Osteocyte (in vitro differentiated cells): ENCODE data around the gene CLDN15. TPM values are rescaled to one million over a fixed set of nuclear protein-coding genes. Genes with fewer than 3 reads are reported as not detected.

ENCODE experiments used
- DNase-seq: peaks from one replicate; pipeline ENCODE4 v3.0.0; 2021; ENCODE audit warnings: mixed read lengths; ENCODE audit not compliant: unreplicated experiment; ENCODE audit errors: extremely low spot score
- H3K27ac Mint-ChIP-seq: one replicate; pipeline ENCODE4 v1.8.0; 2021; ENCODE audit warnings: mild to moderate bottlenecking, mixed read lengths; ENCODE audit not compliant: unreplicated experiment
- H3K27me3 Mint-ChIP-seq: one replicate; pipeline ENCODE4 v1.8.0; 2021; ENCODE audit warnings: mixed read lengths; ENCODE audit not compliant: unreplicated experiment
- H3K36me3 Mint-ChIP-seq: one replicate; pipeline ENCODE4 v1.8.0; 2021; ENCODE audit warnings: mixed read lengths; ENCODE audit not compliant: unreplicated experiment
- H3K4me1 Mint-ChIP-seq: one replicate; pipeline ENCODE4 v1.8.0; 2021; ENCODE audit warnings: mixed read lengths; ENCODE audit not compliant: unreplicated experiment
- H3K4me3 Mint-ChIP-seq: one replicate; pipeline ENCODE4 v1.8.0; 2021; ENCODE audit warnings: mild to moderate bottlenecking, moderate library complexity, mixed read lengths; ENCODE audit not compliant: unreplicated experiment
- H3K9me3 Mint-ChIP-seq: one replicate; pipeline ENCODE4 v1.8.0; 2021; ENCODE audit warnings: mixed read lengths; ENCODE audit not compliant: unreplicated experiment
- CTCF ChIP-seq: fragments of 200-600 bp; sonication (generic); IDR thresholded peaks from 2 replicates; pipeline ENCODE4 v1.5.0; 2021; ENCODE audit warnings: antibody characterized with exemption, mild to moderate bottlenecking, moderate library complexity
- total RNA-seq: library from RNA; stranded (reverse); gene quantifications from 2 replicates; pipeline ENCODE4 v1.2.1, GENCODE V29; 2021

CLDN15 gene
- total RNA-seq, 1 donor from 2014 or later, result 11.4 TPM

- H3K27ac Mint-ChIP-seq, result peak overlapping the region; percentile 94
- H3K4me1 Mint-ChIP-seq, result peaks cover 25% of the 10 kb centered on the region
- H3K4me3 Mint-ChIP-seq, result peak overlapping the region; percentile 97
- H3K9me3 Mint-ChIP-seq, result no peaks in the 10 kb centered on the region
- H3K36me3 Mint-ChIP-seq, result peaks cover 9% of the 10 kb centered on the region
- no peak for TF ChIP-seq CTCF
- DNase-seq, result peak; percentile 99
- peaks cover 15% of the 10 kb centered on the region for H3K27me3 Mint-ChIP-seq
These were observed 14.5 kb upstream of the CLDN15 start for GRCh38 chr7:101251871-101252659.

- Mint-ChIP-seq H3K9me3 (no peaks in the 10 kb centered on the region), H3K27ac (no peak overlapping the region), H3K4me3 (peak overlapping the region; percentile 97), H3K27me3 (peaks cover 6% of the 10 kb centered on the region), H3K4me1 (peaks cover 28% of the 10 kb centered on the region), H3K36me3 (peaks cover 9% of the 10 kb centered on the region)
- no peak for TF ChIP-seq CTCF
- DNase-seq, result no peak
These were observed 12.7 kb upstream of the CLDN15 start for GRCh38 chr7:101250324-101250723.

GRCh38 chr7:101248276-101248675, 10.7 kb upstream of the CLDN15 start:
- Mint-ChIP-seq H3K9me3 (no peaks in the 10 kb centered on the region), H3K4me3 (no peak overlapping the region), H3K36me3 (peaks cover 9% of the 10 kb centered on the region), H3K4me1 (peaks cover 40% of the 10 kb centered on the region), H3K27me3 (no peaks in the 10 kb centered on the region), H3K27ac (no peak overlapping the region)
- DNase-seq, result no peak
- no peak for TF ChIP-seq CTCF

- peaks cover 13% of the 10 kb centered on the region for H3K36me3 Mint-ChIP-seq
- TF ChIP-seq CTCF, result no peak
- H3K4me3 Mint-ChIP-seq, result peak overlapping the region; percentile 98
- peaks cover 21% of the 10 kb centered on the region for H3K4me1 Mint-ChIP-seq
- DNase-seq, result no peak
- H3K27ac Mint-ChIP-seq, result peak overlapping the region; percentile 97
- no peaks in the 10 kb centered on the region for H3K9me3 Mint-ChIP-seq
- H3K27me3 Mint-ChIP-seq, result no peaks in the 10 kb centered on the region
These were observed 7.6 kb upstream of the CLDN15 start for GRCh38 chr7:101245147-101245668.

- peaks cover 18% of the 10 kb centered on the region for H3K4me1 Mint-ChIP-seq
- no peaks in the 10 kb centered on the region for H3K9me3 Mint-ChIP-seq
- H3K27ac Mint-ChIP-seq, result peak within 1 kb of the TSS; percentile 97
These were observed 7.0 kb upstream of the CLDN15 start, which contains the start of gene FIS1 for GRCh38 chr7:101244375-101245146. TSS of gene FIS1 (minus strand) at chr7:101245081. CDS start at chr7:101245004, 77 bp downstream.

More at GRCh38 chr7:101244375-101245146, 7.0 kb upstream of the CLDN15 start, which contains the start of gene FIS1:
- peak within 1 kb of the TSS; percentile 98 for H3K4me3 Mint-ChIP-seq
- H3K36me3 Mint-ChIP-seq, result peaks cover 12% of the 10 kb centered on the region
- peak; percentile 94 for TF ChIP-seq CTCF
- peak; percentile 97 for DNase-seq
- H3K27me3 Mint-ChIP-seq, result no peaks in the 10 kb centered on the region
